GM21723 (cell line): ENCODE results near the gene HNRNPF.
"Not testable (repeated sequence)": the region's sequence is repeated elsewhere in the genome, so short reads cannot be mapped to it uniquely, and the experiment has no call there.

Source experiments
- ATAC-seq: cut with Tn5 transposase; IDR thresholded peaks from one replicate; pipeline ENCODE4 v1.9.1; 2021; ENCODE audit warnings: mild to moderate bottlenecking, moderate library complexity; ENCODE audit not compliant: unreplicated experiment

HNRNPF gene

DNA sequence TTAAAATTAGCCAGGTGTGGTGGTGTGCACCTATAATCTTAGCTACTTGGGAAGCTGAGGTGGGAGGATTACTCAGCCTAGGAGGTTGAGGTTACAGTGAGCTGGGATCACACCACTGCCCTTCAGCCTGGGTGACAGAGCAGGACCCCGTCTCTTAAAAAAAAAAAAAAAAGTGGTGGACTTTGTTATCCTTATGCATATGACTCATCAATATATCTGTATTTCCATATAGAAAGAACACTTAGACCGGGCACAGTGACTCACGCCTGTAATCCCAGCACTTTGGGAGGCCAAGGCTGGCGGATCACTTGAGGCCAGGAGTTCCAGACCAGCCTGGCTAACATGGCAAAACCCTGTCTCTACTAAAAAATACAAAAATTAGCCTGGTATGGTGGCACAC lies 13.0 kb upstream of the HNRNPF start:
- ATAC-seq: not testable (repeated sequence)

DNA sequence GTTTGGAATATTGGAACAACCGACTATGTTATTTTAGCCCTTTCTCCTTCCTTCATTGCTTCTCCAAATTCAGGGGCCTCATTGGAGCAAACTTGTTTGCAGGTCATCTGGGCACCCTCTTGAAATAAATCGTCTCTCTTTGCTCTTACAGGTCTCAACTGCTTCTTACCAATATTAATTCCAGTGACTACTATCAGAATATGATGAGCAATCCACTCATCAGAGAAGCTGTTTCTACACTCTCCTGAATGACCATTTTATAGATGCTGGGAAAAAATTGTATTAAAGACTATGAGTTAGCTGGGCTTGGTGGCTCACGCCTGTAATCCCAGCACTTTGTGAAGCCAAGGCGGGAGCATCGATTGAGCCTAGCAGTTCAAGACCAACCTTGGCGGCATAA lies 12.5 kb upstream of the HNRNPF start:
- no peak for ATAC-seq

DNA sequence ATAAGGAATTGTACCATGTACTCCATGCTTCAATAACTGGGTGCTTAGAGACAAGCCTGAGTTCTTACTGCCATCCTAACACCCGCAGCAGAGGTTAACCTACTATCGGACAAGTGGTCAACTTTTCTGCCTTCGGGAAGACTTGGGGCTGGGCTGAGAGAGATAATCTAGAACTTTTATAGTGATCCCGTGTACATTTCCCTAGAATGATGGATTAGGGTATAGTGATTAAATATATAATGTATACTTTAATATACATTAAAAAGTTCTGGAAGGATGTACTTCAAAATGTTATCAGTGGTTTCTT lies 12.2 kb upstream of the HNRNPF start:
- ATAC-seq: no peak

DNA sequence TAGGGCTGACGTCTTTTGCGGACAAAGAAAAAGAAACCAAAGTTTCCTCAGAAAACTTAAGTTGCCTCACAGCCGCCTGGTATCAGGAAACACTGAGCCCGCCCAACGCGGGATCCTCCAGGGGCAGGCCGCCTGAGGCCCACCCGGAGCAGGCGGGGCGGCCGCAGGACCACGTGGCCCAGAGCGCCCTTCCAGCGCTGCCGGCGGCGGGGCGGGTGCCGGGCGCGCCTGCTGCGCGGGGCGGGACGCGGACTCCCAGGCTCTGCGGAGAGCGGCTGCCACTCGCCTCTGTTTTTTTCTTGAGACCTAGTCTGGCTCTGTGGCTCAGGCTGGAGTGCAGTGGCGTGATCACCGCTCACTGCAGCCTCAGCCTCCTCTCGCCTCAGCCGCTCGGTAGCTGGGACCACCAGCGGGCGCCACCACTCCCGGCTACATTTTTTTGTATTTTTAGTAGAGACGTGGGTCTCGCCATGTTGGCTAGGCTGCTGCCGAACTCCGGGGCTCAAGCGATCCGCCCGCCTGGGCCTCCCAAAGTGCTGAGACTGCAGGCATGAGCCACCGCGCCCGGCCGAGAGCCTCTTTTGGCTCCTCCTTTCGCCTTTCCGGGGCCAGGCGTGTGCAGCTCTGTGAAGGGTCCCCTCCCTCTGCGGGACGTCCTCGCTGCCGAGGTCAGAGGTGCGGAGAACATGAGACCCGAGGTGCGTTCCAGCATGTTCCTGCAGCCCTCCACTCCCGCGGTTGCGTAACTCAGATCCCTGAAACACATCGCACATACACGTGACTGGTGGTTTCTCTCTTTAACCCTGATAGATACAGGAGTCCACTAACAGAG lies 11.6 kb upstream of the HNRNPF start:
- peak; percentile 79 for ATAC-seq

DNA sequence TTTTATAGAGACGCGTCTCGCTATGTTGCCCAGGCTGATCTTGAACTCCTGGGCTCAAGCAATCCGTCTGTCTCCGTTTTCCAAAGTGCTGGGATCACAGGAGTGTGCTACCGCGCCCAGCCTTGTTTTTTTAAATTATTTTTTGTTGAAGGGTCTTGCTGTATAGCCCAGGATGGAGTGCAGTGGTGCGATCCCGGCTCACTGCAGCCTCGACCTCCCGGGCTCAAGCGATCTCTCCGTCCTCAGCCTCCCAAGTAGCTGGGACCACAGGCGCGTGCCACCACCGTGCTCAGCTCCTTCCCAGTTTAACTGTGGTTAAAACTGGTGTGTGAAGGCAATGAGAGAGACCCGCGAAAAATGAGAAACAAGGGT lies 11.0 kb upstream of the HNRNPF start:
- ATAC-seq: peak; percentile 20

DNA sequence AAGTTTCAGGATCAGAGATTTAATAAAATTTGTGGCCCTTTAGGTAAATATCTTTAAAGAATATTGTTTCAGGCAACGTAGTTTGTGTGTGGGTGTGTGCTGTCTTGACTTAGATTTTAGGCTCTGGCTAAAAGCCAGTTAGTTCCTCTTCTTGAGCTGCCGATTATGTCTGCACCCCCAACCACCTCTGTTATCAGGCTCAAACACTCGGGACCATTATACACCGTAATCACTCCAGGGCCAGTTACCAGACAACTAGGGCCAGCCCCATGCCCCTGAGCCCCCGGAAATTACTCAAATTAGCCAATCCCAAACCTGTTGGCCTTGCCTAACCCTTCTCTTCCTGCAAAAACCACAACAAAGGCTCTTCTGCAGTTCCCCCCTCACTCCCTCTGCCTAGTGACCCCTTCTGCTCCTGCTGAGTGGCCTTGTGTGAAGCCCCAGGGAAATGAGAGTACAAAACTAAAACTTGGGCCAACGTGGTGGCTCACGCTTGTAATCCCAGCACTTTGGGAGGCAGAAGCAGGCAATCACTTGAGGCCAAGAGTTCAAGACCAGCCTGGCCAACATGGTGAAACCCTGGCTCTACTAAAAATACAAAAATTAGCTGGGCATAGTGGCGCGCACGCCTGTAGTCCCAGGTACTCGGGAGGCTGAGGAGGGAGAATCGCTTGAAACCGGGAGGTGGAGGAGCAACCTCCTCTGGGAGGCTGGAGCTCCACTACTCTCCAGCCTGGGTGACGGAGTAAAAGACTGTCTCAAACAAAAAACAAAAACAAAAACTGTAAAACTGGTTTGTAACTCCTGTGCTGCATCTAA lies 9.2 kb upstream of the HNRNPF start:
- no peak for ATAC-seq

DNA sequence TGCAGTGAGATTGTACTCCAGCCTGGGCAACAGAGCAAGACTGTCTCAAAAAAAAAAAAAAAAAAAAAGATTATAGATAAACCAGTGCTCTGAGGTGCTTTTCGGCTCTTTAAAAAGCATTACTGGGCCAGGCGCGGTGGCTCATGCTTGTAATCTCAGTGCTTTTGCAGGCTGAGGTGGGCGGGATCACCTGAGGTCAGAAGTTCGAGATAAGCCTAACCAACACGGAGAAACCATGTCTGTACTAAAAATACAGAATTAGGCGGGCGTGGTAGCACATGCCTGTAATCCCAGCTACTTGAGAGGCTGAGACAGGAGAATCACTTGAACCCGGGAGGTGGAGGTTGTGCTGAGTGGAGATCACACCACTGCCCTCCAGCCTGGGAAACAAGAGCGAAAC lies 6.6 kb upstream of the HNRNPF start:
- ATAC-seq: no peak

DNA sequence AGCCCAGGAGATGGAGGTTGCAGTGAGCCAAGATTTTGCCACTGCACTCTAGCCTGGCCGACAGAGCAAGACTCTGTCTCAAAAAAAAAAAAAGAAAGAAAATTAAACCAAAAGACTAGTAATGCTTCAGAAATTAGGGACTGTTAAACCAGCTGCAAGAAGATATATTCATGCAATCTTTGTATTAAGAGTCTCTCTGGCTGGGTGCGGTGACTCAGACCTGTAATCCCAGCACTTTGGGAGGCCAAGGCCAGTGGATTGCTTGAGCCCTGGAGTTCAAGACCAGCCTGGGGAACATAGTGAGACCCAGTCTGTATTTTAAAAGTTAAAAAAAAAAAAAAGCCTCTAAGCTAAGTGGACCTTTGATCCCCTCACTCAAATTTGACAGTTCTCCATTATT lies 2.5 kb upstream of the HNRNPF start:
- no peak for ATAC-seq

DNA sequence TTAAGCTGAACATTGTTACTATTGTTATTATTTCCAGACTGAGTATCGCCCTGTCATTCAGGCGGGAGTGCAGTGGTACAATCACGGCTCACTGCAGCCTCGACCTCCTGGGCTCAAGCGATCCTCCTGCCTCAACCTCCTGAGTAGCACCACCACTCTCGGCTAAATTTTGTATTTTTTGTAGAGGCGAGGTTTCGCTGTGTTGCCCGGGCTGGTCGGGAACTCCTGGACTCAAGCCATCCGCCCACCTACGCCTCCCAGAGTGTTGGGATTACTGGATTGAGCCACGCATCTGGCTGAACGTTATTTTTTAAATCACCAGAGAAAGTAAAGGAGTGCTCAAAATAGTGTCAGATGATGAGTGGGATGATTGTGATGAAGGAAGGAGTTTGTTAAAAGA lies 1.4 kb upstream of the HNRNPF start:
- no peak for ATAC-seq

DNA sequence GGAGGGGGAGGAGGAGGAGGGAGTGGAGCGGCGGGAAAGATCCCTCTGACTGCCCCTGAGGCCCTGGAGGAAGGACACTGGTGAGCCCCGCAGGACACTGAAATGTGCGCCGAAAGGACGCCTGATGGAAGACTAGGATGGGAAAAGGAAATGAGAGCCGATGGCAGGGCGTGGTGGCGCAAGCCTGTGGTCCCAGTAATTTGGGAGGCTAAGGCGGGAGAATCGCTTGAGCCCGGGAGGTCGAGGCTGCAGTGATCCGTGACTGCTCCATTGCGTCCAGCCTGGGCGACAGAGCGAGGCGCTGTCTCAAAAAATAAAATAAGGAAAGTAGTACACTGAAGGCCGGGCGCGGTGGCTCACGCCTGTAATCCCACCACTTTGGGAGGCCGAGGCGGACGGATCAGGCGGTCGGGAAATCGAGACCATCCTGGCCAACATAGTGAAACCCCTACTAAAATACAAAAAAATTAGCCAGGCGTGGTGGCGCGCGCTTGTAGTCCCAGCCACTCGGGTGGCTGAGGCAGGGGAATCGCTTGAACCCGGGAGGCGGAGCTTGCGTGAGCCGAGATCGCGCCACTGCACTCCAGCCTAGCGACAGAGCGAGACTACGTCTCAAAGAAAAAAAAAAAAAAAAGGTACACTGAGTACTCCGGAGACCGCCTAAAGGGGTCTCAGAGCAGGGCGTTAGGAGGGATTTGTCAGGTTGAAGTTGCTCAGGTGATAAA lies 561 bp upstream of the HNRNPF start:
- ATAC-seq: peak; percentile 1

DNA sequence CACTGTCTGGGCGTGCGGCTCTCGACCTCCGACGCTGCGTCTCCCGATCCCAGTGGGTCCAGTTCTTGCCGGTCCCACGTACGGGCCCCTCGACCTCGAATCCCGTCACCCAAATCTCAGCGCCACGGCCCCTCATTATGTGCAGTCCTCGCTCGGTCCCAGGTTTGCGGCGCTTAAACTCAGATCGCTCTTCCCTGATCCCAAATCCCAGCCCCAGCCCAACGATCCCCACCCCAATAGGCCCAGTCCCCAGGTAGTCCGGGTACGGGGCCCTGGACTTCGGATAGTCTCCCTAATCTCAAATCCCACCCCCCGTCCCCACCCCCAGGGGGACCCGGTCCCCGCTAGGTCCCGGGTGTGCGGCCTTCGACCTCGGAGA lies 666 bp downstream of the HNRNPF start:
- ATAC-seq: peak; percentile 2

DNA sequence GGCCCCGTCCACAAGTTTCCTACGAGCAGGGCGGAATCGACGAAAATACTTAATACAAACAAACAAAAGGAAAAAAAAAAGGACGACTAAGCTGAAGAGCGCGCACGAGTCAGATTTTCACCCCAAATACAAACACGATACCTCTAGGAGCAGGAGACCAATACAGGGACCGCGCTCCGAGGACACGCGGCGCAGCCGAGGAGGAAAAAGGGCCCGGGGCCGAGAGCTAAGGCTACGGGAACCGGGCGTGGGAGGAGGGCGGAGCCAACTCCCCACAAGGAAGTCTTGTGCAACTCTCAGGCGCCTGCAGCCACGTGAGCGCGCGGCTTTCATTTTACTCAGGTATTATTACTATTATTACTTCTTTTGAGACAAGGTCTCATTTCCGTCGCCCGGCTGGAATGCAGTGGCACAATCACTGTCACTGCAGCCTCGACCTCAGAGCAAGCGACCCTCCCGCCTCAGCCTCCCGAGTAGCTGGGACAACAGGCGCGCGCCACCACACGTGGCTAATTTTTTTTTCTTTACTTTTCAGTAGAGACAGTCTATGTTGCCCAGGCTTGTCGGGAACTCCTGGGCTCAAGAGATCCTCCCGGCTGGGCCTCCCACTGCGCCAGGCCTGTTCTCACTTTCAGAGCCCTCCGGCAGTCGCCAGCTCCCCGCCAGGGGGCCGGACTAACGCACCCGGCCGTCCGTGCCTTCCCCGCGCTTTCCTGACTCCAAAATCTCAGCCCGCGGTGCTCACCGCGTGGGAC lies 1.2 kb downstream of the HNRNPF start:
- peak; percentile 48 for ATAC-seq

DNA sequence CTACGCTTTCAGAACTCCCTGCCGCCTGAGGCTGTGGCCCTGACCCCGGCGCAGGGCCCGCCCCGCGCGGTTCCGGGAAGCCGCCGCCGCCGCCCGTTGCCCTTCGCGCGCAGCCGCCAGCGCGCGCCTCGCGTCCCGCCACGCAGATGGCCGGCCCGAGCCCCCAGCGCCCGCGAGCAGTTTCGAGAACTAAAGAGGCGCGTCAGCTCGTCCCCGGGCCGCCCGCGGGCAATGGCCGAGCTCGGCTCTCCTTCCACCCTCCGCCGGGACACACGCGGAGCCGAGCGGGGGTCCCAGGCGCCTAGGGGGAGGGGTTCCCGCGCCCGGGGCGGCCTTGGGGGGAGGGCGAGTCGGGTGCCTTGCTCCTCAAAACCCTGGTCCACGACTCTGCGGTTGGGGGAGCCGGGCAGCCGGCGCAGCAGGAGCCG lies 1.8 kb downstream of the HNRNPF start:
- ATAC-seq: peak; percentile 17

DNA sequence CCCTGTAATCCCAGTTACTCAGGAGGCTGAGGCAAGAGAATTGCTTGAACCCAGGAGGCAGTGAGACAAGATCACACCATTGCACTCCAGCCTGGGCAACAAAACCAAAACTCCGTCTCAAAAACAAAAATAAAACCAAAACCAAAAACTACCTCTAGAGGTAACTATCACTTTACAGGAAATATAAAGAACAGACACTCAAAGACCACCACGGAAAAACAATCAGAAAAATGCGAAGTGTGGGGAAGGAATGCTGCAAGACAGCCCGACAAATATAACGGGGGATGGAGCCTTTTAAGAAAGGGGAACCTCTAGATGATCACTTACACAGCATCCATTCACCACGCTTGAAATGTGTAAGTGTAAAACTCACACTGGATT lies 4.3 kb downstream of the HNRNPF start:
- no peak for ATAC-seq

DNA sequence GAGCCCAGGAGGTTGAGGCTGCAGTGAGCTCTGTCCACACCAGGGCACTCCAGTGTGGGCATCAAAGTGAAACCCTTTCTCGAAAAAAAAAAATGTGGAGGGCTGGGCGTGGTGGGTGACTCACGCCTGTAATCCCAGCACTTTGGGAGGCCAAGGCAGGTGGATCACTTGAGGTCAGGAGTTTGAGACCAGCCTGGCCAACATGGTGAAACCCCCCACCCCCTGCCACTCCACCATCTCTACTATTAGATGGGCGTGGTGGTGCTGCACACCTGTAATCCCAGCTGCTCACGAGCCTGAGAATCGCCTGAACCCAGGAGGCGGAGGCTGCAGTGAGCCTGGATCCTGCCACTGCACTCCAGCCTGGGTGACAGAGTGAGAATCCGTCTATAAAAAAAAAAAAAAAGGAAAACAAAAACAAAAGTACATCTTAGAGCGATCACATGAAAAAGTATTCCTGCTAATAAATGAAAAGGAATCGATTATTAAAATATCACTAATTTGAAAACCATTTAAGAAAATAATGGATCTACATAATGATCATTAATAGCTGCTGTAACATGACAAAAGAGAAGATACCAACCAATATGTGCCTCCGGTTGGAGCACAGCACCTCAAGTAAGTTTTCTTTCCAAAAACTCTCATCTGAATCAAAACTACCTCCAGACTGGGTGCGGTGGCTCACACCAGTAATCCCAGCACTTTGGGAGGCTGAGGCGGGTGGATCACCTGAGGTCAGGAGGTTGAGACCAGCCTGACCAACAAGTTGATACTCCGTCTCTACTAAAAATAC lies 4.9 kb downstream of the HNRNPF start:
- no peak for ATAC-seq

DNA sequence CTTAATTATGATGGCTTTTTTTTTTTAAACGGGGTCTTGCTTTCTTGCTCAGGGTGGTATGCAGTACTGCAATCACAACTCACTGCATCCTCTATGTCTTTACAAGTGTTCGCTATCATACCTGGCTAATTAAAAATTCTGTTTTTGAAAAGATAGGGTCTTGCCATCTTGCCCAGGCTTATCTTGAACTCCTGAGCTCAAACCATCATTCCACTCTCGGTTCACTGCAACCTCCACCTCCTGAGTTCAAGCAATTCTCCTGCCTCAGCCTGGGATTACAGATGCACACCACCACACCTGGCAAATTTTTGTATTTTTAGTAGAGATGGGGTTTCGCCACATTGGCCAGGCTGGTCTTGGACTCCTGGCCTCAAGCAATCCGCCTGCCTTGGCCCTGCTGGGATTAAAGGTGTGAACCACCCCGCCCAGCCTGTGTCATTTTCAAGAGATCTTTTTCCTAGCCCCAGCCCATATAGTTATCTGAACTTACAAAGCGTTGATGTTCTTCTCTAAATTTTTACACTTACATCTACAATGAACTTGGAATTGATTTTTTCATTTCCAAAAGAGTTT lies 6.0 kb downstream of the HNRNPF start:
- no peak for ATAC-seq

DNA sequence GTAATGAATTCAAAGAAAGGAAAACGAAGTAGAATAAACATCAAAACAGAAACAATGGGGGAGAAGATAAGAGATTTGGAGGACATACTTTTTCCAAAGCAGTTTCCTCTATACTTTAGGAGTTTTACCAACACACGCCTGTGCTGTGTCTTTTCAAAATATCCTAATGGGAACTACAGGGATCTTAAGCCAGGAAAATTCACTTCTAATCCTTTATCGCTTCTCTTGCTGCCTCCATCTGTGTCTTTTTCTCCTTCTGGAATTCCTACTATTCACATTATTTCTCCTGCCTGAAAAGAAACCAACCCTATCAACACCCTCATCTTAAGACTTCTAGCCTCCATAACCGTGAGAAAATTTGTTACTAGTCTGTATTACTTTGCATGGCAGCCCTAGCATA lies 6.8 kb downstream of the HNRNPF start:
- ATAC-seq: no peak

DNA sequence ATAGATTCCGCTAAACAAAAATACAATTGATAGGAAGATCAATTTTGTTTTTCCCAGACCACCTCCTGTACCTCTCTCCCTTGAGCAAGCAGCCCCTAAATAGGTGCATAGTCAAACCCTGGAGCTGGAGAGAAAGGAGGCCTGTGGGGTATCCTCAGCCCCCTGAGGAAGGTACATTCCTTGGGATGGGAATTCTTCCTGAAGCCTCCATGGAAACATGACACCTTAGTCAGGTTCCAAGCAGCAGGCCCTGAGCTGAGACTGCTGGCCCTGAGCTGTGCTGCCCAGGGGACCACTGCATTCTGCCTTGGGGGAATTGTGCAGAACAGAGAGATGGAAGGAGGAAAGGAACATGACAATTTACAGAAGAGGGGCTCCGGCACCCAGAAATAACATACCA lies 7.4 kb downstream of the HNRNPF start:
- ATAC-seq: no peak

DNA sequence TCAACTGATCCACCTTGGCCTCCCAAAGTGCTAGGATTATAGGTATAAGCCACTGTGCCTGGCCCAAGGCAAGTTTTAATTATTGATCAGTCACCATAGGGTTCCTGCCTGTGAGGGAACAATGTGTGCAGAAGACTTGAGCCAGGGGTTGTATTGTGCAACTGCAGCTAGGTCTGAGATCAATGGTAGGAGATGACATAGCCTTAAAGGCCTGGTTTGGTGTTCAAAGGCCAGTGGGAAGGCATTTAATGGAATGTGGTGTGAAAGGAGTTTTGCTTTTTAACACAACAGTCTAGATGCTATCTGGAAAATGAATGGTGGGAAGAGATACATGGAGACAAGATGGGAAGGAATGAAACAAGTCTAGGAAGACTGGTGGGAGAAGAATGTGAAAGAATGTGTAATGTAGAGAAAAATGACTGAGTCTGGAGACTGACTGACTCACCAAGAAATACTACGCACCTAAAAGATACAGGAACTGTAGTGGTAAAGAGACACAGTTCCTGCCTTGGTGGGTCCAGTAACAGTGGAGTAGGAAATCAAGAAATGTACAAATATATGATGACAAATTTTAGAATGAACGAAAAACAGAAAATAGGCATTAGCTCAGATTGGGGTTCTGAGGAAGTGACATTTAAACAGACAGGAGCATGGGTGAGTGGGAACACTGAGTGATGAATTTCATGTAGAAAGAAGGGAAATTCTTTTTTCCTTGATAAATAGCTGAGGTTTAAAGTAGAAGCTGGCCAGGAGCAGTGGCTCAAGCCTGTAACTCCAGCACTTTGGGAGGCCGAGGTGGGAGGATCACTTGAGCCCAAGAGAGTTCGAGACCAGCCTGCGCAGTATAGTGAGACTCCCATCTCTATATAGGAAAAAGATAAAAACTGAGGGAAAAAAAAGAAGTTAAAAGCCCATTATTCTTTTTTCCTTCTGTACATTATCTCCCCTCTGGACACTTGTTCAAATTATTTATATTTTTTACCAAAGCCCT lies 9.4 kb downstream of the HNRNPF start:
- no peak for ATAC-seq
